Gastroesophageal sphincter (tissue), 3 donors: ENCODE data around the gene BCLAF1.

ENCODE experiments used
- CTCF ChIP-seq, 4 experiments: fragments of 200-600 bp in 2 of 4; fragments of 450-650 bp in 2 of 4; sonication (generic) in 1 of 4; IDR thresholded peaks; one replicate each; pipeline ENCODE4 v1.5.1; 2017 to 2019; ENCODE audit warnings: antibody characterized with exemption in 4 of 4, mild to moderate bottlenecking in 2 of 4, moderate library complexity in 2 of 4
- EP300 ChIP-seq: sonication (generic); formaldehyde crosslinking; IDR thresholded peaks from one replicate; pipeline ENCODE4 v1.6.1; 2017; ENCODE audit warnings: antibody characterized with exemption, mild to moderate bottlenecking
- POLR2A ChIP-seq, 2 donors: fragments of 450-650 bp; IDR thresholded peaks; one replicate each; pipeline ENCODE4 v1.6.1; 2017; ENCODE audit warnings: antibody characterized with exemption in 2 of 2, mild to moderate bottlenecking in 2 of 2, moderate library complexity in 1 of 2

GRCh38 chr6:136232701-136233100 is 56.9 kb downstream of the BCLAF1 start:
- TF ChIP-seq CTCF (IDR thresholded peaks at IDR 0.05), result no peak
- TF ChIP-seq POLR2A (IDR thresholded peaks at IDR 0.05), result no peak
- TF ChIP-seq EP300, result no peak
